ENCODE measurements around the gene C10orf71.

The C10orf71 gene

DNA sequence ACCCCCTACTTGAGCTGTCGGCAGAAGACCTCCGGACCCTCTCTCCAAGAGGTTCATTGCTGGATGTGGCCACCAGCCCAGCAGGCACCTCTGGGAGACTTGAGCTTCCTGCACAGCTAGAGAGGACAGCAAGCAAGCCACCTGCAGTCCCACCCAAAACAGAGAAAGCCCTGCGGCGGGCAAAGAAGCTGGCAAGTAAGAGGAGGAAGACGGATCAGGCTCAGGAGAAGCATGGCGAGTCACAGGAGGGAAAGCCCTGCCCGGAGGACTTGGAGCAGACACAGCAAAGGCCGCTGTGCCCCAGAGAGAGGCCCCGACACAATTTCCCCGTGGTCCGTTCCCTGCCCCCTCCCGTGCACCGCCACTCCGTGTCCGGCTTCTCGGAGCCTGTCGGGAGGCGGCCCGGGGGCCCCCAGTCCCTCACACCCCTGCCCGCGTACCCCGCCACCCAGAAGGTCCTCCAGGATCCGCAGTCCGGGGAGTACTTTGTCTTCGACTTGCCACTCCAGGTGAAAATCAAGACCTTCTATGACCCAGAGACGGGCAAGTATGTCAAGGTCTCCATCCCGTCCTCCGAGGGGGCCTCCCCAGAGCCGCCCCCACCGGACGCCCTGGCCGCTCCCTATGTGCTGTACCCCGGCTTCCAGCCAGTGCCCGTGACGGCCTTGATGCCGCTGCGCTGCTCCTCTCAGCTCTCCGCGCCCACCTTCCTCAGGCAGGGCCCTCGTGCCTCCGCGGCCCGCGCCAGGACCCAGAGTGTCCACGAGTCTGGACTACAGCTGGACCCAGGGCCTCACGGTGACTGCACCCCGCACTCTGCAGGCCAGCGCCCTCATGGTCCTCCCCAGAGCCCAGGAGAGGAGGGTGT, 27.2 kb downstream of the C10orf71 start:
- H3K4me3 Mint-ChIP-seq: no peak overlapping the region
- peaks cover 19% of the 10 kb centered on the region for H3K27me3 Mint-ChIP-seq (ENCODE audit: low read depth, poor library complexity)
- TF ChIP-seq, protein P1, sequence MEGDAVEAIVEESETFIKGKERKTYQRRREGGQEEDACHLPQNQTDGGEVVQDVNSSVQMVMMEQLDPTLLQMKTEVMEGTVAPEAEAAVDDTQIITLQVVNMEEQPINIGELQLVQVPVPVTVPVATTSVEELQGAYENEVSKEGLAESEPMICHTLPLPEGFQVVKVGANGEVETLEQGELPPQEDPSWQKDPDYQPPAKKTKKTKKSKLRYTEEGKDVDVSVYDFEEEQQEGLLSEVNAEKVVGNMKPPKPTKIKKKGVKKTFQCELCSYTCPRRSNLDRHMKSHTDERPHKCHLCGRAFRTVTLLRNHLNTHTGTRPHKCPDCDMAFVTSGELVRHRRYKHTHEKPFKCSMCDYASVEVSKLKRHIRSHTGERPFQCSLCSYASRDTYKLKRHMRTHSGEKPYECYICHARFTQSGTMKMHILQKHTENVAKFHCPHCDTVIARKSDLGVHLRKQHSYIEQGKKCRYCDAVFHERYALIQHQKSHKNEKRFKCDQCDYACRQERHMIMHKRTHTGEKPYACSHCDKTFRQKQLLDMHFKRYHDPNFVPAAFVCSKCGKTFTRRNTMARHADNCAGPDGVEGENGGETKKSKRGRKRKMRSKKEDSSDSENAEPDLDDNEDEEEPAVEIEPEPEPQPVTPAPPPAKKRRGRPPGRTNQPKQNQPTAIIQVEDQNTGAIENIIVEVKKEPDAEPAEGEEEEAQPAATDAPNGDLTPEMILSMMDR (IDR thresholded peaks at IDR 0.05): no peak
- no peaks in the 10 kb centered on the region for H3K9me3 Mint-ChIP-seq
- no peaks in the 10 kb centered on the region for H3K36me3 Mint-ChIP-seq (ENCODE audit: low read depth)
- DNase-seq: no peak
- H3K4me1 Mint-ChIP-seq: no peaks in the 10 kb centered on the region
- H3K27ac Mint-ChIP-seq: no peak overlapping the region

DNA sequence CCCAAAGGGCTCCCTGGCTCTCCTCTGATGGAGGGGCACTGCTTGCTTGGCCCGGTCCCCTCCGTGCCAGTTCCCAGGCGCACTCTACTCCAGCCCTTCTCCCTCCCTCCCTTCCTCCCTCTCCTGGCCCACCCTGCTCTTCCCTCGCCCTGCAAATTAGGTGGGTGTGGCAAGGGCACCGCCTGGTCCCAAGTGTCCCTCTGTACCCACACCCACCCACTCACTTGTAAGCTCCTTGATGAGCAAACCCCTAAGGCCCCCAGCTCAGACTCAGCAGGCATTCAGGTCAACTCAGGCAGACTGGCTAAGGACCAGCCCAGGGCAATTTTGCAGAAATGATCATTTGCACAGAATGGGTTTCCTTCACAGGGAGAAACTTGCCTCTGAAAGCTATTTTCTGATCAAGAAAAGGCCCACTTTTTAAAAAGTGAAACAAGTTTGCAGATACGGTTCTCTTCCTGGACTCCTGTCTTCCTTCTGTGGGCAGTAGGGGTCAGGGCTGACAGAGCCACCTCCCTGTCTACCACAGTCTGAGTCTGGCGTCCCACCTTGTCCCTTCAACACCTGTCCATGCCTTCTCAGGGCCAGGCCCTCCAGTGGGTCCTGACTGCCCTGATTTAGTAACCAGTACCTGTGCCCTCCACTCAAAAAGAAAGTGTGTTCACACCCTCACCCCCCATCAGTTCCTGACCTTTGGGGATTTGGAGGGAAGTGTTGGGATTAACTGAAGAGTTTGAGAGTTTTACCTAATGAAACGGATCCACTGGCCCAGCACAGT, 28.3 kb downstream of the C10orf71 start:
- DNase-seq: no peak
- Mint-ChIP-seq H3K4me3 (no peak overlapping the region), H3K27me3 (ENCODE audit: low read depth, poor library complexity) (peaks cover 19% of the 10 kb centered on the region), H3K9me3 (no peaks in the 10 kb centered on the region), H3K36me3 (ENCODE audit: low read depth) (no peaks in the 10 kb centered on the region), H3K27ac (no peak overlapping the region), H3K4me1 (no peaks in the 10 kb centered on the region)
- TF ChIP-seq, protein P1 (IDR thresholded peaks at IDR 0.05): no peak

DNA sequence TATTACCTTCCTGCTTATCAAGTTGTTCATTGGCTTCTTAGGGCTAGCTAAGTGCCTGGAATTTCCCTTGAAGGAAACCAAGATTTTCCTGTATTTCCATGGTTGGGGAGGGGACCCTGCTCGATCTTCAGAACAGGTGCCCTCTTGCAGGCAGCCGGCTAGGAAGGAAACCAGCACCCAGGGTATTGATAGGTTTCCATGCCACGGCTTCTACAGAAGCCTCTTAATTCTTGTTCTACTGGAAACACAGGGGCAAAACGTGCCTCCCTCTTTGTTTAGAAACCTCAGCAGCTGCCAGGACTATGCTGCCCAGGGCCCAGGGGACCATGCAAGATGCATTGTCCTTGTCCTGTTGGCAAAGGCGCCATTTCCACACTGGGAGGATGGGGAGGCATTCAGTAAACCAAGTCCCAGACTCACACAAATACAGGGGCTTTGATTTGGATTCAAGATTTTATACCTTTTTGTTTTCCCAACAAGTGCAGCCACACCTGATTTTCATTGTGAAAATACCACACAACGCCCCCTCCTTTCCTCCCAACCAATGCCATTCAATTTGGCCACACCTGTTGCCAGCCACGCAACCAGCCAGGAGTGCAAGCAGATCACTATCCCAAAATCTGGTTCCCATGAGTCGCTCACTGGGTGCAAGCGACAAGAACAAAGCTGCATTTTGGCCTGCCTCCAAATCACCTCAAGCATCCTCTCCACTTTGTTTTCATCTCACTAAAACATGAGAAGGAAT, 29.6 kb downstream of the C10orf71 start:
- Mint-ChIP-seq H3K27ac (no peak overlapping the region), H3K36me3 (ENCODE audit: low read depth) (no peaks in the 10 kb centered on the region), H3K9me3 (no peaks in the 10 kb centered on the region), H3K27me3 (ENCODE audit: low read depth, poor library complexity) (peaks cover 16% of the 10 kb centered on the region), H3K4me3 (no peak overlapping the region), H3K4me1 (no peaks in the 10 kb centered on the region)
- no peak for DNase-seq
- TF ChIP-seq, protein P1 (IDR thresholded peaks at IDR 0.05): no peak

DNA sequence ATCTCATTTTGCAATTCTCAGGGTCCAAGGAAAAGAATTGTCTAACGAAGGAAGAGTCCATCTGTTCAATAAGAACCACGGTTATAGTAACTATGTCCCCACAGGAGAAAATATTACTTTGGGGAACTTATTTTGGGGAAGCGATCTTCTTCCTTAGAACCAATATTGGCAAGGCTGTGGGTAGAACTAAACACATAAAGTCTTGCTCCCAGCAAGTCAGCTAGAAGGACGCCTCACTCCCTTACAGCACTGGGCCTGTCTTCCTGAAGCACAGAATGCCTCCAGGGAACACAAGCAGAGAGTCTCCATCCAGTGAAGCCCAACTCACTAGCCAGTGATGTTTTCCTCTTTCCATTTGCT, 30.2 kb downstream of the C10orf71 start:
- Mint-ChIP-seq H3K27ac (no peak overlapping the region), H3K27me3 (ENCODE audit: low read depth, poor library complexity) (peaks cover 12% of the 10 kb centered on the region), H3K36me3 (ENCODE audit: low read depth) (no peaks in the 10 kb centered on the region), H3K4me3 (no peak overlapping the region), H3K4me1 (no peaks in the 10 kb centered on the region), H3K9me3 (no peaks in the 10 kb centered on the region)
- TF ChIP-seq, protein P1 (IDR thresholded peaks at IDR 0.05): no peak
- DNase-seq: no peak

DNA sequence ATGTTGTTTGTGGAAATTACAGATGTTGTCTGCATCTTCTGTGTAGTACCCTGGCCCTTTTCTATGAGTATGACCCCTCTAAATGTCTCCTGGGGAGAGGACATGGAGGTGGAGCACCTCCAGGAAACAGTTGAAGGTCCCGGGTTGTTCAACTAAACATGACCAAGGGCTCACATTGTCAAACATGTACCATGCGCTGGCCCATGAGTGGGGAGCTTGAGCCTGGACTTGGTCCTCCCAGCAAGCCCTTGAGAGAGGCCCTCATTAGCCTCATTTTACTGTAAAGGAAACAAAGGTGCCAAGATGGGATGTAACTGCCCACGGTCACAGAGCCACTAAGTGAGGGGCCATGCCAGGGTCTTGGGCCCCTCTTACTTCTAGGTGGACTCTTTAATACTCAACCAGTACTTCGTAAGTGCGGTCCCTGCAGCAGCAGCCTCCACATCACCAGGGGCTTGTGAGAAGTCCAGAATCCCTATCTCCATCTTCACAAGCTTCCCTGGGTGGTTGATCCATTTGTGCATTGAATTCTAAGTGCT, 31.2 kb downstream of the C10orf71 start:
- H3K27ac Mint-ChIP-seq: no peak overlapping the region
- H3K27me3 Mint-ChIP-seq (ENCODE audit: low read depth, poor library complexity): peaks cover 12% of the 10 kb centered on the region
- no peak for DNase-seq
- no peaks in the 10 kb centered on the region for H3K4me1 Mint-ChIP-seq
- TF ChIP-seq, protein P1 (IDR thresholded peaks at IDR 0.05): no peak
- H3K4me3 Mint-ChIP-seq: no peak overlapping the region
- peaks cover 1% of the 10 kb centered on the region for H3K9me3 Mint-ChIP-seq
- H3K36me3 Mint-ChIP-seq (ENCODE audit: low read depth): no peaks in the 10 kb centered on the region
